Measurements from ENCODE around the gene NDST3.

NDST3 gene

GRCh38 chr4:118154649-118155048 lies 120.4 kb downstream of the NDST3 start:
- Histone ChIP-seq H3K9ac (ENCODE audit: low read depth, low read length) (no peak overlapping the region), H3K27me3 (ENCODE audit: control insufficient read depth, insufficient read depth, low read length) (no peaks in the 10 kb centered on the region), H3K36me3 (ENCODE audit: control insufficient read depth, insufficient read depth, low read length) (no peaks in the 10 kb centered on the region)

GRCh38 chr4:118155516-118155915 lies 121.2 kb downstream of the NDST3 start:
- no peaks in the 10 kb centered on the region for H3K9me3 ChIP-seq (ENCODE audit: control insufficient read depth, insufficient read depth, low read length)
- H3K27me3 ChIP-seq (ENCODE audit: control insufficient read depth, insufficient read depth, low read length), result no peaks in the 10 kb centered on the region
- no peak overlapping the region for H3K4me3 ChIP-seq (ENCODE audit: low read depth, low read length)
- H3K9ac ChIP-seq (ENCODE audit: low read depth, low read length), result no peak overlapping the region
- H3K36me3 ChIP-seq (ENCODE audit: control insufficient read depth, insufficient read depth, low read length), result no peaks in the 10 kb centered on the region
- no peaks in the 10 kb centered on the region for H3K4me1 ChIP-seq (ENCODE audit: control insufficient read depth, insufficient read depth, low read length)

More at GRCh38 chr4:118154649-118155048, 120.4 kb downstream of the NDST3 start:
- H3K4me1 ChIP-seq (ENCODE audit: control insufficient read depth, insufficient read depth, low read length), result no peaks in the 10 kb centered on the region
- H3K4me3 ChIP-seq (ENCODE audit: low read depth, low read length), result no peak overlapping the region
- H3K9me3 ChIP-seq (ENCODE audit: control insufficient read depth, insufficient read depth, low read length), result no peaks in the 10 kb centered on the region

GRCh38 chr4:118158763-118159375 lies 124.6 kb downstream of the NDST3 start:
- H3K9ac ChIP-seq (ENCODE audit: low read depth, low read length), result no peak overlapping the region
- no peaks in the 10 kb centered on the region for H3K4me1 ChIP-seq (ENCODE audit: control insufficient read depth, insufficient read depth, low read length)
- H3K9me3 ChIP-seq (ENCODE audit: control insufficient read depth, insufficient read depth, low read length), result no peaks in the 10 kb centered on the region
- H3K4me3 ChIP-seq (ENCODE audit: low read depth, low read length), result no peak overlapping the region
- no peaks in the 10 kb centered on the region for H3K36me3 ChIP-seq (ENCODE audit: control insufficient read depth, insufficient read depth, low read length)
- H3K27me3 ChIP-seq (ENCODE audit: control insufficient read depth, insufficient read depth, low read length), result no peaks in the 10 kb centered on the region

GRCh38 chr4:118167306-118167705 lies 133.0 kb downstream of the NDST3 start:
- Histone ChIP-seq H3K4me1 (ENCODE audit: control insufficient read depth, insufficient read depth, low read length) (peaks cover 3% of the 10 kb centered on the region), H3K9me3 (ENCODE audit: control insufficient read depth, insufficient read depth, low read length) (no peaks in the 10 kb centered on the region), H3K27me3 (ENCODE audit: control insufficient read depth, insufficient read depth, low read length) (no peaks in the 10 kb centered on the region), H3K36me3 (ENCODE audit: control insufficient read depth, insufficient read depth, low read length) (no peaks in the 10 kb centered on the region), H3K9ac (ENCODE audit: low read depth, low read length) (no peak overlapping the region), H3K4me3 (ENCODE audit: low read depth, low read length) (no peak overlapping the region)

GRCh38 chr4:118171381-118171780 lies 137.1 kb downstream of the NDST3 start:
- no peak overlapping the region for H3K4me3 ChIP-seq (ENCODE audit: low read depth, low read length)
- H3K9ac ChIP-seq (ENCODE audit: low read depth, low read length), result no peak overlapping the region
- no peaks in the 10 kb centered on the region for H3K9me3 ChIP-seq (ENCODE audit: control insufficient read depth, insufficient read depth, low read length)
- H3K27me3 ChIP-seq (ENCODE audit: control insufficient read depth, insufficient read depth, low read length), result no peaks in the 10 kb centered on the region
- H3K4me1 ChIP-seq (ENCODE audit: control insufficient read depth, insufficient read depth, low read length), result peaks cover 3% of the 10 kb centered on the region
- no peaks in the 10 kb centered on the region for H3K36me3 ChIP-seq (ENCODE audit: control insufficient read depth, insufficient read depth, low read length)

- Histone ChIP-seq H3K27me3 (ENCODE audit: control insufficient read depth, insufficient read depth, low read length) (no peaks in the 10 kb centered on the region), H3K9ac (ENCODE audit: low read depth, low read length) (no peak overlapping the region), H3K36me3 (ENCODE audit: control insufficient read depth, insufficient read depth, low read length) (no peaks in the 10 kb centered on the region), H3K9me3 (ENCODE audit: control insufficient read depth, insufficient read depth, low read length) (no peaks in the 10 kb centered on the region), H3K4me1 (ENCODE audit: control insufficient read depth, insufficient read depth, low read length) (peaks cover 3% of the 10 kb centered on the region), H3K4me3 (ENCODE audit: low read depth, low read length) (no peak overlapping the region)
Observed at GRCh38 chr4:118173126-118173525, 138.8 kb downstream of the NDST3 start.

- Histone ChIP-seq H3K27me3 (ENCODE audit: control insufficient read depth, insufficient read depth, low read length) (no peaks in the 10 kb centered on the region), H3K4me1 (ENCODE audit: control insufficient read depth, insufficient read depth, low read length) (peaks cover 3% of the 10 kb centered on the region), H3K4me3 (ENCODE audit: low read depth, low read length) (no peak overlapping the region), H3K9ac (ENCODE audit: low read depth, low read length) (no peak overlapping the region), H3K36me3 (ENCODE audit: control insufficient read depth, insufficient read depth, low read length) (no peaks in the 10 kb centered on the region), H3K9me3 (ENCODE audit: control insufficient read depth, insufficient read depth, low read length) (no peaks in the 10 kb centered on the region)
Observed at GRCh38 chr4:118173956-118174725, 139.9 kb downstream of the NDST3 start.

- H3K9ac ChIP-seq (ENCODE audit: low read depth, low read length), result no peak overlapping the region
- no peaks in the 10 kb centered on the region for H3K9me3 ChIP-seq (ENCODE audit: control insufficient read depth, insufficient read depth, low read length)
- H3K4me1 ChIP-seq (ENCODE audit: control insufficient read depth, insufficient read depth, low read length), result peaks cover 3% of the 10 kb centered on the region
Observed at GRCh38 chr4:118175506-118175905, 141.2 kb downstream of the NDST3 start.

GRCh38 chr4:118177126-118177525 lies 142.8 kb downstream of the NDST3 start:
- H3K4me1 ChIP-seq (ENCODE audit: control insufficient read depth, insufficient read depth, low read length), result no peaks in the 10 kb centered on the region
- no peak overlapping the region for H3K4me3 ChIP-seq (ENCODE audit: low read depth, low read length)
- H3K9me3 ChIP-seq (ENCODE audit: control insufficient read depth, insufficient read depth, low read length), result no peaks in the 10 kb centered on the region
- H3K9ac ChIP-seq (ENCODE audit: low read depth, low read length), result no peak overlapping the region
- H3K27me3 ChIP-seq (ENCODE audit: control insufficient read depth, insufficient read depth, low read length), result no peaks in the 10 kb centered on the region
- no peaks in the 10 kb centered on the region for H3K36me3 ChIP-seq (ENCODE audit: control insufficient read depth, insufficient read depth, low read length)

More at GRCh38 chr4:118175506-118175905, 141.2 kb downstream of the NDST3 start:
- Histone ChIP-seq H3K27me3 (ENCODE audit: control insufficient read depth, insufficient read depth, low read length) (no peaks in the 10 kb centered on the region), H3K36me3 (ENCODE audit: control insufficient read depth, insufficient read depth, low read length) (no peaks in the 10 kb centered on the region), H3K4me3 (ENCODE audit: low read depth, low read length) (no peak overlapping the region)

GRCh38 chr4:118180776-118181175 lies 146.5 kb downstream of the NDST3 start:
- H3K27me3 ChIP-seq (ENCODE audit: control insufficient read depth, insufficient read depth, low read length), result no peaks in the 10 kb centered on the region
- H3K4me1 ChIP-seq (ENCODE audit: control insufficient read depth, insufficient read depth, low read length), result no peaks in the 10 kb centered on the region
- no peaks in the 10 kb centered on the region for H3K36me3 ChIP-seq (ENCODE audit: control insufficient read depth, insufficient read depth, low read length)
- no peak overlapping the region for H3K4me3 ChIP-seq (ENCODE audit: low read depth, low read length)
- H3K9ac ChIP-seq (ENCODE audit: low read depth, low read length), result no peak overlapping the region
- no peaks in the 10 kb centered on the region for H3K9me3 ChIP-seq (ENCODE audit: control insufficient read depth, insufficient read depth, low read length)

GRCh38 chr4:118190903-118191302 lies 156.6 kb downstream of the NDST3 start:
- Histone ChIP-seq H3K9me3 (ENCODE audit: control insufficient read depth, insufficient read depth, low read length) (no peaks in the 10 kb centered on the region), H3K4me1 (ENCODE audit: control insufficient read depth, insufficient read depth, low read length) (peaks cover 10% of the 10 kb centered on the region), H3K36me3 (ENCODE audit: control insufficient read depth, insufficient read depth, low read length) (no peaks in the 10 kb centered on the region), H3K4me3 (ENCODE audit: low read depth, low read length) (no peak overlapping the region), H3K9ac (ENCODE audit: low read depth, low read length) (no peak overlapping the region), H3K27me3 (ENCODE audit: control insufficient read depth, insufficient read depth, low read length) (no peaks in the 10 kb centered on the region)

- H3K9me3 ChIP-seq (ENCODE audit: control insufficient read depth, insufficient read depth, low read length), result no peaks in the 10 kb centered on the region
- no peaks in the 10 kb centered on the region for H3K36me3 ChIP-seq (ENCODE audit: control insufficient read depth, insufficient read depth, low read length)
- peaks cover 10% of the 10 kb centered on the region for H3K4me1 ChIP-seq (ENCODE audit: control insufficient read depth, insufficient read depth, low read length)
- no peak overlapping the region for H3K9ac ChIP-seq (ENCODE audit: low read depth, low read length)
- no peak overlapping the region for H3K4me3 ChIP-seq (ENCODE audit: low read depth, low read length)
- H3K27me3 ChIP-seq (ENCODE audit: control insufficient read depth, insufficient read depth, low read length), result no peaks in the 10 kb centered on the region
Observed at GRCh38 chr4:118193421-118193820, 159.1 kb downstream of the NDST3 start.
